ENCODE measurements around the gene GLIS1.

Gene GLIS1

DNA sequence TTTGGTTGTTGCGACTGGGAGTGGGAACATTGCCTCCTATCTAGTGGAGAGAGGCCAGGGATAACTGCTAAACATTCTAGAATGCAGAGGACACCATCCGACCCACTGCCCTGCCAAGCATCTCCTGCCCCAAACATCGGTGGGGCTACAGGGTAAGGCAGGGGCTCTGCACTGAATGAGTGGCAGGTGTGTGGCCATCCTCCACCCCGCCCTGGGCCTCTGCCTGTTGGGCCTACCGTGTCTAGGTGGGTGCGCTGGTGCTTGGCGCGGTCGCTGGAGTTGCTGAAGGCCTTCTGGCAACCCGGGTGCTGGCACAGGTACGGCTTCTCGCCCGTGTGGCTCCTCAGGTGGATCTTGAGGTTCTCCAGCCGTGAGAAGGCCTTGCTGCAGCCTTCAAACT, 209.4 kb downstream of the GLIS1 start:
- no peak for TF ChIP-seq CTCF (IDR thresholded peaks at IDR 0.05; ENCODE audit: low read depth, low read length)
- H3K4me3 ChIP-seq (ENCODE audit: low read depth, low read length): no peak overlapping the region

DNA sequence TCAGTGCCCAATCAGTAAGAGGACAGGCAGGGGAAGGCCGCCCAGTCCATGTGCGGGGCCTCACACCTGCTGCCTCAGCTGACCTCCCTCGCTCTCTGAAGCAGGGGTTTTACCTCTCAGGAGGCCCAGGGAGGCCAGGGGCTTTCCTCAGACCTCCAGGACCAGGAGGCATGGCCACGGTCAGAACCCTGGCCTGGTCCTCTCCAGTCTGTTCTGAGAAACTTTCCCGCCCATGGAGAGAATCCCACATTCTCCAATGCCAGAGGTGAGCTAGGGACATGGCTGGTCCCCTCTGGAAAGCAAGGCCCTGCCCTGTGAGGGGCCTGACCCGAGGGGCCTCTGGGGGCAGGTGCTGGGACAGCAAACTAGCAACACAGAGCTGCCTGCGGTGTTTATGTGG, 211.6 kb downstream of the GLIS1 start:
- H3K4me3 ChIP-seq (ENCODE audit: low read depth, low read length): no peak overlapping the region
- no peak for TF ChIP-seq CTCF (IDR thresholded peaks at IDR 0.05; ENCODE audit: low read depth, low read length)

- no peak overlapping the region for H3K4me3 ChIP-seq (ENCODE audit: low read depth, low read length)
- no peak for TF ChIP-seq CTCF (IDR thresholded peaks at IDR 0.05; ENCODE audit: low read depth, low read length)
Measured at GRCh38 chr1:53526451-53527101, 212.4 kb downstream of the GLIS1 start.

DNA sequence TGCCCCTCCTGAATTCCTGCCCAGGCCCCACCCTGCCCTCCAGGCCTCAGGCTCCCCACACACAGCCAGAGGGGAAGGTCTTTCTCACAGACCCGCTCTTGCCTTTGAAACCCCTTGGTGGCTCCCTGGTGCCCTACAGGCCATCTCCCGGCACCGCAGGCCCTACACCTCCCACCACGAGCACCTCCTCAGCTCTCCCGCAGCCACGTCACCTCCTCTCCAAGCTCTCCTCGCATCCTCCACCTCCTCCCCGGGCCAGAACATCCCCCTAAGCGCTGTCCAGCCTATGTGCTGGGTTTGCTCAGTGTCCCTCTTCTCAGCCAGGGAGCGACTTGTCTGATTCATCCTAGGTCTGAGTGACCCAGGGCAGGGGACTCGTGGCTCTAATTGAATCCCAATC, 213.4 kb downstream of the GLIS1 start:
- no peak for TF ChIP-seq CTCF (IDR thresholded peaks at IDR 0.05; ENCODE audit: low read depth, low read length)
- no peak overlapping the region for H3K4me3 ChIP-seq (ENCODE audit: low read depth, low read length)

DNA sequence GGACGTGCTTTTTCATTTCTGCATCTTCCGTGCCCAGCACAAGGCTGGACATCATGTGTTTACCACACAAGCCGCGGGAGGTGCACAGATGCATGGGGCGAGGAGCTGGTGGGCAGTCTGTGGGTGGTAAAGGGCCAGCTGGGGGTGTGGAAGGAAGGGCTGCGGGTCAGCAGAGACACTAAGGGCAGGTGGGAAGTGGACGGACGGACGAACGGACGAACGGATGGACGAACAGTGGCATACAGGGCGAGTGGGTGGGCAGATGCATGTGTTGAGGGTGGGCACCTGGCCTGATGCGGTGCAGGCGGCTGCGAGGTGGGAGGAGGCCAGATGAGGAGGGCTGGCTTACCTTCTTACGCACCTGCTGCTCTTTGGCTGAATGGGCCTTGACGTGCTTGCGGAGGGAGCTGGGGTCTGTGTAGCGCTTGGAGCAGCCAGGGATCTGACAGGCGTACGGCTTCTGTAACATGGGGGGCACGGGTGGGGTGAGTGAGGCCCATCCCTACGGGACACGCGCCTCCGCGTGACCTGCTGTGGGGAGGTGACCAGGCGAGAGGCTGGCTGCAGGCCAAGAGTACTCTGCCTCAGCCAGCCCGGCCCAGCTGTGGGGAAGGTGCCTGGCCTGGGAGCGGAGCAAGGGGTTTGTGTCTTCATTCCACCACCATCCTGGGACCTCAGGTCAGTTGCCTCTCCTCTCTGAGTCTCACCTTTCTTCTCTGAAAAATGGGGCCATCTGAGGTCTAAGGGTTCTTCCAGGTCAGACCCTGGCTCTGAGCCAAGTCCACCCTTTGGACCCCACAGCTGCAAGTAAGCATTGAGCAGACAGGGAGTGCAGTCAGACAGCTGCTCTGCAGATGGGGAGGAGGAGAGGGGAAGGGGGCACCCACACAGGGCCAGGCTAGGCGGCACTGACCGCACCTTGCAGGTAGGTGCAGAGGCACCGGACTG, 214.3 kb downstream of the GLIS1 start:
- no peak overlapping the region for H3K4me3 ChIP-seq (ENCODE audit: low read depth, low read length)
- TF ChIP-seq CTCF (IDR thresholded peaks at IDR 0.05; ENCODE audit: low read depth, low read length): no peak

DNA sequence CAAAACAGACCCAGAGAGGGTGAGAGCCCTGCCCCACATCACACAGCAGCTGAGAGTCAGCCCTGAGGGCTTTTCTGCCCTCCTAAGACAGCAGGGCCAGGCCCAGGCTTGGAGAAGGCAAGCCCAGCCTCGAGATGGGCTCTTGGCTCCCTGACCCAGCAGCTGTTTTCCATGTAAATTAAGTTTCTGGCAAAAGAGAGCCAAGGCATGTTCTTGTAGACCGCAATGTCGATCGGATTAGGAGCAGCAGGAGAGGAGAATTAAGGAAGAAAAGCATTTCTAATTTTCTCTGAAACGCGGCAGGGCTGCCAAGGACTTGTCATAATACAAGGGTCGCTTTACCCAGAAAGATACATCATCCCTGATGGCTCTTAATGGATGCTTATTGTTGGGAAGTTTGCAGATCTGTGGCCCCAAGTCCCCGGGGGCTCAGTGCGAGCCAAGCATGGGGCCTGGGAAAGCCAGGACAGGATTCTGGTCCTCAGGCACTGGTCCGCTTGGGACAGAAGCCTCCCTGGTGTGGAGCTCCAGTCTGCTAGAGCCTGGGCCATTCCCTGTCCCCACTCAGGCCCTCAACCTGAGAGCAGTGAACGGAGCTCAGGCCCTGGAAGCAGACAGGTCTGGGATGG, 216.9 kb downstream of the GLIS1 start:
- no peak for TF ChIP-seq CTCF (IDR thresholded peaks at IDR 0.05; ENCODE audit: low read depth, low read length)

DNA sequence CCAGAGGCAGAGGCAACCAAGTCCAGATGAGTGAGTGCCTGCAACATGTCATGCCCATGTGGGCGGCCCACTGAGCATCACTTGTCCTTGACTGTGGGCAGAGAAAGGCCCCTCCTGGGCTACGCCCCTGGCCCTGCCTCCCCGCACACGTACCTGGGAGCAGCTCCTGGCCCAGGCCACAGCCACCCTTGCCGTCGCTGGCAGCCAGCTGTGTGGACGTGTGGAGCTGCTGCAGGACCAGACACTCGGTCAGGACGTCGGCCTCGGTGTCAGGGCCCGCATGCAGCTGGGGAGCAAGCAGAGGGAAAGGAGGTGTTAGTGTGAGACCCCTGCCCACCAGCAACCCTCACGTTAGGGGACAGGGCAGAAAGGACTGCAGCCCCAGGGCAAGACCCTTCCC, 218.5 kb downstream of the GLIS1 start:
- no peak for TF ChIP-seq CTCF (IDR thresholded peaks at IDR 0.05; ENCODE audit: low read depth, low read length)
- H3K4me3 ChIP-seq (ENCODE audit: low read depth, low read length): no peak overlapping the region

More for the DNA sequence above, 216.9 kb downstream of the GLIS1 start:
- no peak overlapping the region for H3K4me3 ChIP-seq (ENCODE audit: low read depth, low read length)

Data from WI38 (cell line).